ENCODE measurements around the gene ANKRD29.

Gene ANKRD29

GRCh38 chr18:23683671-23684070 is 21.0 kb upstream of the ANKRD29 start:
- no peak for DNase-seq

GRCh38 chr18:23683155-23683554 is 20.4 kb upstream of the ANKRD29 start:
- no peak for DNase-seq

GRCh38 chr18:23682472-23682871 is 19.8 kb upstream of the ANKRD29 start:
- no peak for DNase-seq

- DNase-seq, result no peak
Observed at GRCh38 chr18:23682045-23682444, 19.3 kb upstream of the ANKRD29 start.

DNA sequence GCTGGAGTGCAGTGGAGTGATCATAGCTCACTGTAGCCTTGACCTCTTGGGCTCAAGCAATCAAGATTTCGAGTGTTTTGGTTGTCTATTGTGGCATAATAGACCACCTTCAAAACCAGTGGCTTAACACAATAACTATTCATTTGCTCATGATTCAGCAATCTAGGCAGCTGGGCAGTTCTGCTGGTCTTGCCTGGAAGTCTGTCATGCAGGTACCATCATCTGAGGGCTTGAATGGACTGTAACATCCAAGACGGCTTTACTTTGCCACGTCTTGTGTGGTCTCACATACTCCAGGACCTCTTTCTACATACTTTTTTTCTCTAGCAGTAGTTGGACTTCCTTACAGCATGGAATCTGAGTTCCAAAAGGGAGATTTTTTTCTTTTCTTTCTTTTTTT is 13.2 kb upstream of the ANKRD29 start:
- no peak for DNase-seq

- no peak for DNase-seq
Observed at GRCh38 chr18:23675236-23675635, 12.5 kb upstream of the ANKRD29 start.

DNA sequence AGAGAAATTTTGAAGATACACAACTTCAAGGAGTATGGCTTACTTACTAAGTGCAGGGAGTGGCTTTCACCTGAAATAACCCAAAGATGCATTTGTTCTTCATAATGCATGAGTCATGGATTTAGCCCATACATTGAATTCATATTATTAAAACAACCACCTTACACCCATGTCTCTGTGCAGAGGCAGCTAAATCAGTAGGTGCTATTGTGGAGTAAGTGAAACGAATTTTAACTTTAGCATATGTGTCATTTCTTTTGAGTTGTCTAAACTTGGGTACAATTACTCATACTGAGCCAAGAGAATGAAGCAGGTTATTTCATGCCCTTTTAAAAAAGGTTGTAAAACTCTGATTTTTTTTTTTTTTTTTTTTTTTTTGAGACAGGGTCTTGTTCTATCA is 11.0 kb upstream of the ANKRD29 start:
- no peak for DNase-seq

GRCh38 chr18:23671564-23671963 is 8.9 kb upstream of the ANKRD29 start:
- no peak for DNase-seq

GRCh38 chr18:23669804-23670405 is 7.2 kb upstream of the ANKRD29 start:
- peak; percentile 25 for DNase-seq

DNA sequence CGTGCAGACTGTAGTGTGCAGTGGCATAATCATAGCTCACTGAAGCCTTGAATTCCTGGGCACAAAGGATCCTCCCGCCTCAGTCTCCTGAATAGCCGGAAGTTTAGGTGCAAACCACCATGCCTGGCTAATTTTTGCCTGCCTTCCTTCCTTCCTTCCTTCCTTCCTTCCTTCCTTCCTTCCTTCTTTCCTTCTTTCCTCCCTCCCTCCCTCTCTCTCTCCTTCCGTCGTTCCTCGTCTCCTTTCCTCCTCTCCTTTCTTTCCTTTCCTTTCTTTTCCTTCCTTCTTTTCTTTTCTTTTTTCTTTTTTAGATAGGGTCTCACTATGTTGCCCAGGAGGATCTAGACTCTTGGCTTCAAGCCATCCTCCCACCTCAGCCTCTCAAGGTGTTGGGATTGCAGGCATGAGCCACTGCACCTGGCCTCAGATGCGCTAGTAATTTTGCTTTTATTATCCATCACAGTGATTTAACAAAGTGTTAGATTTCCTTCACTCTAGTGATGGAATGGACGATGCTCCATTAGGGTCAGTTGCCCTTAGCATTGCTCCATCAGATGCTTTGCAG is 6.6 kb upstream of the ANKRD29 start:
- no peak for DNase-seq

- no peak for DNase-seq
Observed at GRCh38 chr18:23668731-23669130, 6.0 kb upstream of the ANKRD29 start.

- DNase-seq, result no peak
Observed at GRCh38 chr18:23667114-23667513, 4.4 kb upstream of the ANKRD29 start.

DNA sequence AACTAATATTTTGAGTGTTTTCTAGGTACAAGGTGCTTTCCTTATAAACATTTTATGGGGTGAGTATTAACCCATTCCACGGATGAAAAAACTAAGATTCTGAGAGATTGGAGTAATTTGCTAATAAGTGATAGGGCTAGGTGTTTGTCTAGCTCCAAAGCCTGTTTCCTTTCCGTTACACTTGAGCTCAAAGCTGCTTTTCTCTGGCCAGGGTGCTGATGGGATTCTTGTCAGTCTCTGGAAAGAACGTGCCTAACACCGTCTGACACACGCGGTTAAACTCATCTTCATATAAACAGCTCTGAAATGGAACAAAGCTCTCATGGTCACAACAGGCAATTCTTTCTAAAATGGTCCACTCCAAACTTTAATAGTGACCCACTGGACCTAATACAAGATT is 2.0 kb upstream of the ANKRD29 start:
- DNase-seq, result no peak

DNA sequence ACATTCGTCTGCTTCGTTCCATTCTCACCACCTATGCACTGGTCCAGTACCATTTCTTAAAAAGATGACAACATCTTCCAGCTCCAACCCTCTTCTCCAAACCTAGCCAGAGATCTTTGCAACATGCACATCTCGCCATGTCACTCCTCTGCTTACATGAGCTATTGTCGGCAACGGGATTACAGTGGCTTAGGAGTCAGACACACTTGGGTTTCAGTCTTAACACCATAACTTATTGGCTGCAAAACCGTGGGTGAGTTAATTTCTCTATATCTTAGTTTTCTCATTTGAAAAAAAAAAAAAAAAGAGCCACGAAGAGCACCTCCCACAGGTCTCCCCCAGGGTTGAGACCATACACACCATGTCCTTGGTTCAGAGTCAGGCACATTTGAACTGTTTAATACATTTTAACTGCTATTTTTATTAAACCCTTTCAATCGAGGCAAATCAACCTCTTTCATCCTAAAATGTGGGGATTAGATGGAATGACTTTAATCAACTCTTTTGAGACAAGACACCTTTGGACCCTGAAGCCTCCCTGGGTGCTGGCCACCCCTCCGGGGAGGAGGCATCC is 889 bp downstream of the ANKRD29 start:
- no peak for DNase-seq

DNA sequence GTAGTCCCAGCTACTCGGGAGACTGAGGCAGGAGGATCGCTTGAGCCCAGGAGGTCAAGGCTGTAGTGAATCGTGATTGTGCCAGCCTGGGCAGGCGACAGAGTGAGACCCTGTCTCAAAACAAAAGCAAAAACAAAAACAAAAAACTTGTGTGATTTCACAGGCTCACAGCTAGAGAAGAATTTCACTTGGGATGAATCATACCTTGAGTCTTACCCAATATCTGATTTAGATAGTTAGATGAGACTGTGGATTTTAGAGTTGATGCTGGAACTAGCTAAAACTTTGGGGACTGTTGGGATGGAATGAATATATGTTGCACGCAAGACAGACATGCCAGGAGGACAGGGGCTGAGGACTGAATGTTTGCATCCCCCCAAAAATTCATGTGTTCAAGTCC is 4.4 kb downstream of the ANKRD29 start:
- no peak for DNase-seq

DNA sequence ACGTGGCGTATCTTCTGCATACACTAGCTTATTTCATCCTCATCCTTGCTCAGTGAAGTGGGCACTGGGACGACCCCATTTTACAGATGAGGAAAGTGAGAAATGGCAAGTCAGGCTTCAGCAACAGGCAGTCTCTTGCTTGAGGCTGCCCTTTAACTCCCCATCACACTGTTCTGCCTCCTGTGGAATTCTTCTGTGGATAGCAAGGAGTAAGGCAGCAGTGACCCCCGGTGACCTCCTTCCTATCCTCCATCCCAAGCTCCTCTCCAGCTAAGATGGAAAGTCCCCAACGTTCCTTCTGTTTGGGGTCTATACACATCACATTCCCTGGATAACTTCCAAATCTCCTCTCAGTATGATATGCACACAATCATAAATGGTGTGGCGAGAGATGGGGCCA is 10.5 kb downstream of the ANKRD29 start:
- no peak for DNase-seq

DNA sequence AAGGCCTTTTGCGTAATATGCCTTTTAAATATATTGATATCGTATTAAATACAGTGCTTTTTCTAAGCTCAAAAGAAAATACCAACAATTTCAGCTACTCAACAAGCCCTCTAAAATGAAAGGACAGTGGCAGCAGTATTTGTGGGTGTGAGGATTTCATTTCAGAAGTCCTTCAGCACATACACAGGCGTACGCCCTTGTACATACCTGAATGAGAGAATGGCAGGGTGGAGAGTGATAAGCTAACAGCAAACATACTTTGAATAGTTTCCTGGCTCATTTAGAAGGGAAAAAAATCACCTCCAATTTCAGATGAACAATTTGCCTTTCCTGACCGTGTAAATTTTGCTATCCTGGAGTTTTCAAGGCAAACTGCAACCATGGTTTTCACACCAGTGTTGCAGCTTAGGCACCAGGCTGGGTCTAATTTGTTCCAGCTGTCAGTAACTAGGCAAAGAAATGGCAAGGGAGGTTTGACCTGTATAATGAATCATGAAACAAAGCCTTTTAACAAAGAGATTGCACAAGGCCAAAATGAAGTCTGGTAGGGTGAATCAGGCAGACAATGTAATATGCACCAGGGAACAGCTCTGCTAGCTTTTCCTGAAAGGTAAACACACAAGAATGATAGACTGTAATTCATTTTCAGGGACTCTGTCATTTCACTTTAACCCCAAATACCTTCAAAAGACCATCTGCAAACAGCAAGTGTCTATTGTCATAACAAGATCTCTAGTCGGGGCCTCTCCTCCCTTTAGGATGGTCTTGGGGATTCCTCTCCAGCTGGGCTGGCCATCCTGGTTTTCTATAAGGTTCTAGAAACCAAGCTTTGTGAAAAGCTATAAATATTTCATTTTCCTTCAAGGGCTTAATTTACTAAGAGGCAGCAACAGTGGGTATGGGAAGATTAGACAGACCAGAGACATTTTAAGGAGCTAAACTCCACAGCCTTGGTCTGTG is 11.5 kb downstream of the ANKRD29 start:
- no peak for DNase-seq

DNA sequence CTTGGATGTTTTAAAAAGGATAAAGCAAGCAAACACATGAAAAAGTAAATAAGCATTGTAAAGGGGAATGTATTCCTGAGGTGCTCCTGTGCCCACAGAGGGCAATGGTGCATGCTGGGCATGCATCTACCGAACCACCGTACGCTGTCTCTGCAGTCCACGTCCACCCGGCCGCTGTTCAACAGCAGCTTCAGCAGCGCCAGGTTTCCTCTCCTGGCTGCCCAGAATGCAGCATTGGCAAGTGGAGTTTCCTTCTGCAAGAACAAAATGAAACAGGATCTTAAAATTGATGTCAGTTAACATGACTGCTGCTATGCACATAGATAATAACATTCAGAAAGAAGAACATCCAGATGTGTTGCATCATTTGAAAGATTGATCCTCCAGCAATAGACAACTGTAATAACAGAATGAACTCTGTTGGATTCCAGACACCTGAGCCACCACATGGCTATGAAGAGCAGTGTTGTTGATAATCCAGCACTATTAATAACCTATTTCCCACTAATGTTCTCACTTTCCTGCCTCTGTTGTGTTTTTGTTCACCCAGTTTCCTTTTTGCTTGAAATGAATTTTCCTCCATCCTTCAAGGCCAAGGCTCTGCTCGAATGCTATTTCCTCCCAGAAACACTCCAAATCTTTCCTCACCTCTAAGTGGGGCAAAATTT is 13.6 kb downstream of the ANKRD29 start:
- DNase-seq, result no peak

- no peak for DNase-seq
Observed at GRCh38 chr18:23648456-23648855, 14.3 kb downstream of the ANKRD29 start.

GRCh38 chr18:23646282-23646681 is 16.4 kb downstream of the ANKRD29 start:
- no peak for DNase-seq

DNA sequence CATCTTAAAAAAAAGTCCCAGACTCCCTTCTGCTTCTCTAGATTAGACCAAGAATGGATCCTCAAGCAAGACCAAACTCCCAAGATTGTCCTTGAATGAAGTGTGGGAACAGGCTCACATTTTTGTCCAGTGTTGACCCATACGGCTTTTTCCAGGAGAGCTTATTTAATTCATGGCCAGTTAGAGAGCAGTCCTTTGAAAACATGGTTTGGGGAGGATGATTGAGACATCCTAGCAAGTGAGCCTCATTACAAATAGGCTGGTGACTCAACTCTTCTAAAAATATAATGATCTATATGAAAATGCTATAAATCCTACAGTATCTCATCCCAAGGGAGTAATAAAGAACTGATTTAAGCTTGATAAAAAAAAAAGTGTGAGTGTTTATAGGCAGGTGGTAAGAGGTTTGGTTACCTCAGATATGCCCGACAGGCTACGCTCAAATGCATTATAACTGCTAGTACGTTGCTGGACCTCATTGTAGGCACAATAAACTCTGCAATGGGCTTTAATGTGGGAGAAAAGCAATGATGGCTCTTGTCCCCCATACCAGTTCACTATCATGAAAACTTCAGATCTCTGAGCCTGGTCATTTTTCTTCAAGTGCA is 17.0 kb downstream of the ANKRD29 start:
- no peak for DNase-seq

- no peak for DNase-seq
Observed at GRCh38 chr18:23643815-23644490, 18.8 kb downstream of the ANKRD29 start.
